Natural killer cell (primary cell): ENCODE results near the gene STK33. TPM values are rescaled to one million over a fixed set of nuclear protein-coding genes. Genes with fewer than 3 reads are reported as not detected.

Experiments
- ATAC-seq, 3 donors: fragments of 150-1000 bp in 2 of 3; fragments of 200-7000 bp in 1 of 3; cut with Tn5 transposase; 1 replicate in 1 of 3; 2 replicates in 2 of 3; pipeline ENCODE4 v1.10.0; 2021; ENCODE audit warnings: mild to moderate bottlenecking in 2 of 3, moderate library complexity in 2 of 3
- DNase-seq, 2 donors: peaks; one replicate each; pipeline versions ENCODE4 v3.0.0 to v3.0.0-alpha.2; 2013 to 2021; ENCODE audit warnings: mixed read lengths in 1 of 2
- H3K27ac ChIP-seq: one replicate; pipeline ENCODE4 v1.5.1; 2013; ENCODE audit warnings: mild to moderate bottlenecking, low read length
- H3K27me3 ChIP-seq: one replicate; pipeline ENCODE4 v1.6.1; 2013; ENCODE audit warnings: low read length; ENCODE audit not compliant: control insufficient read depth, insufficient read depth
- H3K36me3 ChIP-seq: one replicate; pipeline ENCODE4 v1.6.1; 2013; ENCODE audit warnings: low read length; ENCODE audit not compliant: control insufficient read depth, insufficient read depth
- H3K4me1 ChIP-seq: one replicate; pipeline ENCODE4 v1.6.1; 2013; ENCODE audit warnings: low read length; ENCODE audit not compliant: control insufficient read depth, insufficient read depth
- H3K4me3 ChIP-seq: one replicate; pipeline ENCODE4 v1.5.1; 2013; ENCODE audit warnings: low read length
- H3K9me3 ChIP-seq: one replicate; pipeline ENCODE4 v1.6.1; 2013; ENCODE audit warnings: low read length; ENCODE audit not compliant: control insufficient read depth, insufficient read depth
- H3K27ac Mint-ChIP-seq, 2 donors: one replicate each; pipeline ENCODE4 v1.8.0; 2022; ENCODE audit warnings: mild to moderate bottlenecking in 2 of 2, mixed read lengths in 2 of 2, moderate library complexity in 1 of 2
- H3K27me3 Mint-ChIP-seq, 2 donors: one replicate each; pipeline ENCODE4 v1.8.0; 2022; ENCODE audit warnings: low read depth in 2 of 2, mixed read lengths in 2 of 2
- H3K36me3 Mint-ChIP-seq: one replicate; pipeline ENCODE4 v1.8.0; 2022; ENCODE audit warnings: mixed read lengths
- H3K4me1 Mint-ChIP-seq, 2 donors: one replicate each; pipeline ENCODE4 v1.8.0; 2022; ENCODE audit warnings: mixed read lengths in 2 of 2
- H3K4me3 Mint-ChIP-seq: one replicate; pipeline ENCODE4 v1.8.0; 2022; ENCODE audit warnings: mild to moderate bottlenecking, moderate library complexity, mixed read lengths
- H3K9me3 Mint-ChIP-seq, 2 donors: one replicate each; pipeline ENCODE4 v1.8.0; 2022; ENCODE audit warnings: mixed read lengths in 2 of 2
- WGBS: methylation state at CpG from one replicate; pipeline ENCODE4 v1.1.7; 2013; ENCODE audit warnings: missing lambda C conversion rate; ENCODE audit not compliant: insufficient coverage; 5-methylcytosine and 5-hydroxymethylcytosine counted together
- intact Hi-C: fragments of 100-400 bp; cut with micrococcal nuclease; formaldehyde crosslinking; loops from one replicate; pipeline ENCODE4 v1.14.2; 2022
- total RNA-seq, 4 donors: library from RNA; stranded (reverse); fragments of 120-200 nt in 1 of 4; gene quantifications; one replicate each; pipeline versions ENCODE4 v1.2.3 to v1.2.4, GENCODE V29; 2013 to 2022
- TF ChIP-seq, protein P1 (sequence below): fragments of 200-600 bp; IDR thresholded peaks from one replicate; pipeline ENCODE4 v1.8.0; 2022; ENCODE audit warnings: antibody characterized with exemption

Gene STK33
- total RNA-seq, 3 donors from 2014 or later (not counting 1 experiment from before 2014, with no cell fraction given): 0.24 TPM; not detected in 2

- no peak overlapping the region for H3K4me3 ChIP-seq
- Mint-ChIP-seq H3K4me1 (no peaks in the 10 kb centered on the region), H3K36me3 (peaks cover 13% of the 10 kb centered on the region), H3K27ac (no peak overlapping the region), H3K9me3 (no peaks in the 10 kb centered on the region), H3K4me3 (no peak overlapping the region), H3K27me3 (no peaks in the 10 kb centered on the region)
- peaks cover 57% of the 10 kb centered on the region for H3K36me3 ChIP-seq
- TF ChIP-seq, protein P1, sequence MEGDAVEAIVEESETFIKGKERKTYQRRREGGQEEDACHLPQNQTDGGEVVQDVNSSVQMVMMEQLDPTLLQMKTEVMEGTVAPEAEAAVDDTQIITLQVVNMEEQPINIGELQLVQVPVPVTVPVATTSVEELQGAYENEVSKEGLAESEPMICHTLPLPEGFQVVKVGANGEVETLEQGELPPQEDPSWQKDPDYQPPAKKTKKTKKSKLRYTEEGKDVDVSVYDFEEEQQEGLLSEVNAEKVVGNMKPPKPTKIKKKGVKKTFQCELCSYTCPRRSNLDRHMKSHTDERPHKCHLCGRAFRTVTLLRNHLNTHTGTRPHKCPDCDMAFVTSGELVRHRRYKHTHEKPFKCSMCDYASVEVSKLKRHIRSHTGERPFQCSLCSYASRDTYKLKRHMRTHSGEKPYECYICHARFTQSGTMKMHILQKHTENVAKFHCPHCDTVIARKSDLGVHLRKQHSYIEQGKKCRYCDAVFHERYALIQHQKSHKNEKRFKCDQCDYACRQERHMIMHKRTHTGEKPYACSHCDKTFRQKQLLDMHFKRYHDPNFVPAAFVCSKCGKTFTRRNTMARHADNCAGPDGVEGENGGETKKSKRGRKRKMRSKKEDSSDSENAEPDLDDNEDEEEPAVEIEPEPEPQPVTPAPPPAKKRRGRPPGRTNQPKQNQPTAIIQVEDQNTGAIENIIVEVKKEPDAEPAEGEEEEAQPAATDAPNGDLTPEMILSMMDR: no peak
- intact Hi-C loops: no loop called here
- WGBS: 97% methylated on average over 6 of the region's 6 CpGs
- ATAC-seq (no peak), DNase-seq (no peak)
- no peaks in the 10 kb centered on the region for H3K27me3 ChIP-seq
- H3K9me3 ChIP-seq: no peaks in the 10 kb centered on the region
- H3K27ac ChIP-seq: no peak overlapping the region
- no peaks in the 10 kb centered on the region for H3K4me1 ChIP-seq
These were observed 40.5 kb upstream of the STK33 start for GRCh38 chr11:8634498-8634897.

GRCh38 chr11:8631395-8632118, 37.5 kb upstream of the STK33 start:
- ATAC-seq (no peak), DNase-seq (no peak)
- Mint-ChIP-seq H3K27ac (no peak overlapping the region), H3K27me3 (no peaks in the 10 kb centered on the region), H3K4me3 (no peak overlapping the region), H3K9me3 (no peaks in the 10 kb centered on the region), H3K36me3 (peaks cover 12% of the 10 kb centered on the region), H3K4me1 (no peaks in the 10 kb centered on the region)
- intact Hi-C loops: no loop called here
- Histone ChIP-seq H3K27ac (no peak overlapping the region), H3K27me3 (no peaks in the 10 kb centered on the region), H3K36me3 (peaks cover 31% of the 10 kb centered on the region), H3K4me3 (no peak overlapping the region), H3K4me1 (no peaks in the 10 kb centered on the region), H3K9me3 (no peaks in the 10 kb centered on the region)
- WGBS: 98% methylated on average over 5 of the region's 6 CpGs
- TF ChIP-seq, protein P1: no peak

GRCh38 chr11:8624698-8625097, 30.7 kb upstream of the STK33 start:
- Mint-ChIP-seq H3K4me3 (no peak overlapping the region), H3K4me1 (no peaks in the 10 kb centered on the region), H3K27me3 (no peaks in the 10 kb centered on the region), H3K27ac (no peak overlapping the region), H3K9me3 (no peaks in the 10 kb centered on the region), H3K36me3 (peaks cover 7% of the 10 kb centered on the region)
- peaks cover 49% of the 10 kb centered on the region for H3K36me3 ChIP-seq
- H3K9me3 ChIP-seq: no peaks in the 10 kb centered on the region
- DNase-seq (no peak), ATAC-seq (no peak)
- H3K27me3 ChIP-seq: no peaks in the 10 kb centered on the region
- no peak overlapping the region for H3K27ac ChIP-seq
- no peaks in the 10 kb centered on the region for H3K4me1 ChIP-seq
- intact Hi-C loops: no loop called here
- WGBS: 96% methylated on average over 2 of the region's 2 CpGs
- TF ChIP-seq, protein P1: no peak
- H3K4me3 ChIP-seq: no peak overlapping the region

GRCh38 chr11:8621147-8621546, 27.1 kb upstream of the STK33 start:
- H3K27ac Mint-ChIP-seq: no peak overlapping the region
- ATAC-seq (no peak), DNase-seq (no peak)
- WGBS: 83% methylated on average over 4 of the region's 4 CpGs
- Histone ChIP-seq H3K9me3 (no peaks in the 10 kb centered on the region), H3K27ac (no peak overlapping the region), H3K36me3 (peaks cover 66% of the 10 kb centered on the region), H3K4me1 (no peaks in the 10 kb centered on the region), H3K27me3 (no peaks in the 10 kb centered on the region), H3K4me3 (no peak overlapping the region)
- TF ChIP-seq, protein P1: no peak
- H3K4me1 Mint-ChIP-seq: no peaks in the 10 kb centered on the region
- intact Hi-C loops: no loop called here
- H3K9me3 Mint-ChIP-seq: no peaks in the 10 kb centered on the region
- no peaks in the 10 kb centered on the region for H3K36me3 Mint-ChIP-seq
- no peaks in the 10 kb centered on the region for H3K27me3 Mint-ChIP-seq
- H3K4me3 Mint-ChIP-seq: no peak overlapping the region
